T-helper 2 cell (primary cell): ENCODE results near the gene DPRX.

ENCODE experiments used
- DNase-seq, 5 experiments: peaks; one replicate each; pipeline versions ENCODE4 v3.0.0 to v3.0.0-alpha.2; 2012 to 2022
- total RNA-seq, 2 donors: gene quantifications; one replicate each; lab custom pipeline; 2026; lab: John Stamatoyannopoulos, UW

DPRX gene
- total RNA-seq = 0 reads per million in 2 donors

- no peak for DNase-seq
Measured at GRCh38 chr19:53631949-53632407, at the start of gene DPRX. DPRX (plus strand) TSS chr19:53631999; CDS start chr19:53632107, 108 bp downstream.

- no peak for DNase-seq
Measured at GRCh38 chr19:53583181-53583580, 48.6 kb upstream of the DPRX start.

GRCh38 chr19:53586277-53586691, 45.5 kb upstream of the DPRX start:
- DNase-seq = no peak

GRCh38 chr19:53594811-53595509, 36.8 kb upstream of the DPRX start:
- DNase-seq = no peak

- DNase-seq = no peak
Measured at GRCh38 chr19:53595510-53595867, 36.3 kb upstream of the DPRX start.

- no peak for DNase-seq
Measured at GRCh38 chr19:53596056-53596455, 35.7 kb upstream of the DPRX start.

GRCh38 chr19:53597023-53597422, 34.8 kb upstream of the DPRX start:
- no peak for DNase-seq

- DNase-seq = no peak
Measured at GRCh38 chr19:53598361-53598760, 33.4 kb upstream of the DPRX start.

GRCh38 chr19:53600217-53600616, 31.6 kb upstream of the DPRX start:
- DNase-seq = no peak

- no peak for DNase-seq
Measured at GRCh38 chr19:53606031-53606430, 25.8 kb upstream of the DPRX start.

GRCh38 chr19:53608381-53608780, 23.4 kb upstream of the DPRX start:
- no peak for DNase-seq

GRCh38 chr19:53612762-53613526, 18.9 kb upstream of the DPRX start:
- DNase-seq = no peak

- no peak for DNase-seq
Measured at GRCh38 chr19:53621885-53622740, 9.7 kb upstream of the DPRX start.

GRCh38 chr19:53624771-53625545, 6.8 kb upstream of the DPRX start:
- no peak for DNase-seq

- DNase-seq = no peak
Measured at GRCh38 chr19:53626486-53626885, 5.3 kb upstream of the DPRX start.

- DNase-seq = no peak
Measured at GRCh38 chr19:53626976-53627375, 4.8 kb upstream of the DPRX start.

- DNase-seq = no peak
Measured at GRCh38 chr19:53634768-53635167, 3.0 kb downstream of the DPRX start.

GRCh38 chr19:53639471-53639870, 7.7 kb downstream of the DPRX start:
- DNase-seq = no peak

GRCh38 chr19:53642381-53643099, 10.7 kb downstream of the DPRX start:
- DNase-seq = no peak

GRCh38 chr19:53644061-53644816, 12.4 kb downstream of the DPRX start:
- DNase-seq = no peak

- DNase-seq = no peak
Measured at GRCh38 chr19:53646144-53646543, 14.3 kb downstream of the DPRX start.
